HG03159 (cell line): ENCODE results near the gene GRIN2C.

Source experiments
- ATAC-seq: cut with Tn5 transposase; IDR thresholded peaks from one replicate; pipeline ENCODE4 v1.9.1; 2021; ENCODE audit warnings: mild to moderate bottlenecking, moderate library complexity; ENCODE audit not compliant: unreplicated experiment

The GRIN2C gene

DNA sequence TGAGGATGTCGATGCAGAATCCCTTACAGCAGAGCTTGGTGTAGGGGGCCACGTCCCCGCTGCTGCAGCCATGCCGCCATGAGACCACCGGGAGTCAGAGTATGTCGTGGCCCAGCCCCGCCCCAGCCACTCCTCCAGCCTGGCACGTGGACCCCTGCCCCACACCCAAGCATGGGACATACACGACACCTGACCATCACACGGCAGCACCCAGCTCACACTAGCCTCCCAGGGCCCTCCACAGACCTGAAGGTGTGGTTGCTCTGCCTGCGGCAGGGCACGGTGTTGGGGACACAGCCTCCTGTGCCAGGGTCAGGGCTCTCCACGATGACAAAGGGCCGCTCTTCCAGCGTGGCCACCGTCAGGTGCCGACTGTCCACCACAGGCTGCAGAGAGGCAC, 9.4 kb downstream of the GRIN2C start:
- no peak for ATAC-seq

DNA sequence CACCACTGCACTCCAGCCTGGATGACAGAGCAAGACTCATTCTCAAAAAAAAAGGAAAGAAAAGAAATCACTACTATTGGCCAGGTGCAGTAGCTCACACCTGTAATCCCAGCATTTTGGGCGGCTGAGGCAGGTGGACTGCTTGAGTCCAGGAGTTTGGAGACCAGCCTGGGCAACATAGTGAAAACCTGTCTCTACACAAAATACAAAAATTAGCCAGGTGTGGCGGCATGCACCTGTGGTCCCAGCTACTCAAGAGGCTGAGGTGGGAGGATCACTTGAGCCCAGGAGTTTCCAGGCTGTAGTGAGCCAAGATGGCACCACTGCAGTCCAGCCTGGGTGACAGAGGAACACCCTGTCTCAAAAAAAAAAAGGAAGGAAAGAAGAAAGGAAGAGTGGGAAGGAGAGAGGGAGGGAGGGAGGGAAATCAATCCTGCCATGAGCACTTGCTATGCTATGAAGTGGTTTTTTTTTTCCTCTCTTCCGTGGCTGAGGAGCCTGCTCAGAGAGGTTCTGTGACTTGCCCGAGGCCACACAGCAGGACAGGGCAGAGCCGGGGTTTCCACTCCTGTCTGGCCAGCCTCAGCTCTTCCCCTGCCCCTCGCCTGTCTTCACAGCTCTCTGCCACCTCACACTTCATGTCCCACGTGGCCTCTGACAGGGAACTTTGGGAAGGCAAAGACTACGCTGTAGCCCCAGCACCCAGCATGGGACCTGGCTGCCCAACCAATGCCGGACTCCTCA, 10.9 kb downstream of the GRIN2C start:
- ATAC-seq = no peak

DNA sequence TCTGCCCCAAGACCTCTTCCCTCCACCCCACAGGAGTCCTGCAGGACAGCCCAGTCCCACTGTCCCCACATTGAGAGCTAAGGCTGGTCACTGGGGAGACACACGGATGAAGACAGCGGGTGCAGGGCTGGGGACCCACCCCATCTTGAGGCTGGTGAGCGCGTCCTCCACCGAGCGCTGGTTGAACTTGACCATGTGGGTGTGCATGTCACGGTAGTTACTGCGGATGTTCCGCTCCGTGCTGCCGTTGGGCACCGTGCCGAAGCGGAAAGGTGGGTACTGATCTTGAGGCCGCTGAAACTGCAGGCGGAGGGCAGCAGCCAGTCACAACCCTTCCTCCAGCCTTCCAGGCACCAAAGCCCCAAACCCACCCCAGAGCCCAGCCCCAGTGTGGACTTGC, 13.1 kb downstream of the GRIN2C start:
- ATAC-seq = no peak

DNA sequence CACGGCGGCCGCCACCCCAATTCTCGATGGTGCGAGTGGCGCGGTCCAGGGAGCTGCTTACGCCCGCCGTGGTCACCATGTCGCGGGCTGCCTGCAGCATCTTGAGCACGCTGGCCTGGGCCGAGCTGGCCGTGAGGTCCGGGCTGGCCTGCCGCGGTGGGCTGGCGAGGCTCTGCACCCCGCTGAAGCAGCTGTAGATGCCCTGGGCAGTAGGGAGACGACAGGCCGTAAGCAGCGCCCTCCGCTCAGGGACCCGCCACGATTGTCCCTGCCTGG, 16.4 kb downstream of the GRIN2C start:
- ATAC-seq = no peak

DNA sequence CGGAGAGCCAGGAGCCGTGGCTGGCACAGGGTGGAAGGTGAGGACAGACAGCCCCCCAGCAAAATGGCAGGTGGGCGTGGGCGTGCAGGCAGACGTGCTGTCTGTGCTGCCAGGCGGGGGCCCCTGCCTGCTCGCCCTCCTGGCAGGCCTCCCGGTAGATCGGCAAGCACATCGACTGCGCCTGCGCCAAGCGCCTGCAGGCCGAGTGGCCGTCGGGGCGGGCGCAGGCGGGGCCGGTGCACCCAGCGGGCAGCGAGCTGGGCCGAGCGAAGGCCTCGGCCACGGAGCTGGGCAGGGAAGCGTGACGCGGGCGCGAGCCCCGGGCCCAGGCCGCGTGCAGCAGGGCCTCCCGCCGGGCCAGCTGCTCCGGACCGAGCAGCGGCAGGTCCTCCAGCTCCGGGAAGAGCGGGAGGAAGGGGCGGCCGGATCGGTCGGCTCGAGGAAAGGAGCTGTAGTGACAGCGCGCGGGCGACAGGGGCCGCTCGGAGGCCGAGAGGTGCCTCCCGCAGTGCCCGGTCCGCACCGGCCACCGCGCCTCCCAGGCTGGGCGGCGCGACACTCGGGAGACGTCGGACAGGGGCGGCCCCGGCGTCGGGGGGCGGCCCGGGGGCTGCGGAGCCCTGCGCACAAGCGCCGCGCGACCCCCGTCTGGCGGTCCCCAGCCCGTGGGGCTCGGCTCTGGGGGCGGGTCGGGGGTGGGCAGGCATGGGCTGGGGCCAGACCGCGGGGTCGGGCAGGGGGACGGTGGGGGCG, 16.9 kb downstream of the GRIN2C start:
- no peak for ATAC-seq

DNA sequence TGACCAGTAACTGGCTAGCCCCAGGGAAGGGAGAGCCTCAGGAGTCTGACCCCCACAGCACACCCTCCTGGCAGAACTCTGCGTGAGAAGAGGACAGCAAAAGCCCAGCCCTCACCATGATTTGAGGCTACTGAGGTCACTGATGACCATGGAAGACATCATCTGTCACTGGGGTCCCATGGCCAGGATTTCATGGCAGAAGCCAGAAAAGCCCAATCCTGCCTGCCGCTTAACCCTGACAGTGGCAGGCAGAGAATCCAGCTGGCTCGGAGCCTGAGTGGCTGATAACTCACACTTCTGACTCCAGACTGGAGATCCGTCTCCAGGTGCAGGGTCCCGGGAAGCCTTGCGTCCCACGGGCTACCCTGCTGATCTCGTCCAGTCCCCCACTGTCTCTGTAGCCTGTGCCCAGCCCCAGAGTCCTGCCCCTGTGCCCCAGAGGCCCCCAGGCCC, 17.5 kb downstream of the GRIN2C start:
- no peak for ATAC-seq

DNA sequence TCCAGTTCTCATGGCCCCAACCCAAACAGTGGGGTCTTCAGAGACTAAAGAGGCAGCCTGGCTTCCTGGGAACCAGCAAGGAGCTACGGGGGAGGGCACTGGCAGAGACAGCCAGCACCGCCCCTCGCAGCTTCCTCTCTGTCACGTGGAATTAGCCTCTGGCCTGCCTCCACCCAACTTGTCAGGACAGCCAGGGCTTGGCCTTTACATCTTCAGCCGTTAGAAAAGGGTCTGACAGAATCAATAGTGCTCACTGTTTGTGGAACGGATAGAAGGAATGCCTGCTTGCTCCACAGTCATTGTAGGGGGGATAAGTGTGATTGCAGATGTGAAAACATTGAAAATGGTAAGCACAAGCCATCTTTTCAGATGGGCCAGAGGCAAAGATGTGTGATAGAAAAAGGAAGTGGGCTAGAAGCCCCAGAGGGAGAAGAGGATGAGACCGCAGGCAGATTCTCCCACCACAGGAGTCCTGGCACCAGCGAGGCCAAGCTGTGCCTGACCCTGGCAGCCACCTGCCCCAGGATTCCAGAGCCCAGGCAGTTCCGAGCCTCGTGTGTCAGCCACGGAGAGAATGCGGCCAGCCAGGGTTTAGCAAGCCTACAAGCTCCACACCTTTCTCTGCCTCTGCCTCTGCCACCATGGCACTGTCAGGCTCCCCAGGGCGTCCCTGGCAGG, 18.6 kb downstream of the GRIN2C start:
- no peak for ATAC-seq

DNA sequence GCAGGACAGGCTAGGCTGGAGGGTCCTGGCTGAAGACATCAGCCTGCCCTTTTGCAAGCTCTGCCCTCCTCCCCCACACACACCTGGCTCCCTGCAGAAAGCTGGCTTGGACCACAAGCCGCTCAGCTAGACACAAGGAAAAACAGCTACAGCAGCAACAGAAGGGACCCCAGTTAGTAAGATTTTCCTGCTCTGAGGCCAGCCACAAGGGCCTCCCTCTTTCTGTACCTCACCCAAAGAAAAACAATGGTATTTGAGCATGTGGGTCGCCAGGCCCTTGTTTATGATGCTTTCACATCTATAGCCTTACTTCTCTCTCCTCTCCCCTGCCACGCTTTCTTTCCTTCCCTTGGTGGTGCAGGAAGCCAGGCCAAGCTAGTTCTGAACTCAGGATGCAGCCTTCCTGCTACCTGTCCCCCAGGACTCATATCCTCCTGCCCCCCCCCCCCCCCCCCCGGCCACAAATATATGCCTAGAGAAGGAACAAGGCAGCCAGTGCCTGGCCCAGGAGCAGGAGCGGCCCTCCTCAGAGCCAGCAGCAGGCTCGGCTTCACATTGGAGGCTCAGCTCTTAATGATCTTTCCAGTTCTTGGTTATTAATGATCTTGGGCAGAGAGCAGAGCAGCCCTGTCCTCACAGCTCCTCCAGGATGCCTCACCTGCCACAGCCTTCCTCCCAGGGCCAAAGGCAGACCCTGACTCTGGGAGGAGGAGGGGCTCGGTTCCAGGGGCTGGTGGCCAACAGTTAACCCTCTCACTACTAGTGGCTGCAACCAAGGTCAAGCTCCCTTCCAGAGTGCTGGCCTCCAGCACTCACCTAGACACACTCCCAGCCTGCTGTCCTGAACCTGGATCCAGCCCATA, 19.5 kb downstream of the GRIN2C start:
- no peak for ATAC-seq

DNA sequence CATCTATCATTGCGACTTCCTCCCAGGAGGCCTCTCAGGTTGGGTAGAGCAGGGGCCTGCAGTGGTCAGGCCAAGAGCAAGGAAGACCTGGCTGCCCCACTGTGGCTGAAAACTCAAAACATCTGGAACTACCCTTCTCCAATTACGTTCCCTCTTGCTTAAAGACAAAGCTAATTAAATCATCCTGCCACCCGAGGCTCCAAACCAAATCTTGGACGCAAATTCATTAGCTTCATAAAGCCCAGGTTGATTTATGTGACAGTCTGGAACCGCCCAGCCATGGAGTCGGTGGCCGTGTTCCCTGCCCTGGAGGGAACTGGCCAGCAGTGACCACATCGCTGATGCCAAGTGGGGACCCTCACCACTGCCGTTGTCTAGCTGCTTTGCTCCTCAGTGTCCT, 21.4 kb downstream of the GRIN2C start:
- no peak for ATAC-seq

DNA sequence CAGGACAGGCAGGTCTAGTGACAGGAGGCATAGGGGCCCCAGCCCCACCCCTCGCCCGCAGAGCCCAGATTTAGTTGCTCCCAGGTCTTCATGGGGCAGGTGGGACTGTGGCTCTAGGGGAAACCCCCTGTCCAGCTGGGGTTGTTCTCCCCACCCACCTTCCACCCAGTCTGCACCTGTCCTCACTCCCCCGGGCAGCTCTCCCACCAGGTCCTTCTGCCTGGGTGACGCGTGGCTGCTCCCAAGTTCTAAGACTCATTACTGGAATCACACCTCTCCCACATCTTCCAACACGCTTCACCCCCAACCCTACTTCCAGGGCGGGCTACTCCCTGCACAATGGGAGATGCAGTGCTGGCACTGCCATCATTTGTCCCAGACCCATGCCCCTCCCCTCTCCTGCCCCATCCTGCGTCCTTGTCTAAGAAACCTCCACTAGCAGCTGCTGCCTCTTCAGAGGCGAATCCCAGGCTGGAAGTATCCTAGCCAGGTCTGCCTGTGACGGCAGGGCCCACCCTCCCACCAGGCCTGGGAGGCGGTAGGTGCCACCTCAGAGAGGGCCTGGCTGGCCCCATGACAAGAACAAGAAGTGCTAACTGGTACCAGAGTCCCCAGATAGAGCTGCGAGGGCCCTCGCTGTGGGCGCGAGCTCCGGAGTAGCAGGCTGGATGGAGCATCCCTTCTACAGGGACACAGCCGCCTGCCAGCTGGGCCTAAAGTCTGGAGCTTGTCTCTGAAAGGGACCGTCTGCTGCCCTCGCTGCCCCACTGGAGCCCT, 22.8 kb downstream of the GRIN2C start:
- ATAC-seq = no peak

DNA sequence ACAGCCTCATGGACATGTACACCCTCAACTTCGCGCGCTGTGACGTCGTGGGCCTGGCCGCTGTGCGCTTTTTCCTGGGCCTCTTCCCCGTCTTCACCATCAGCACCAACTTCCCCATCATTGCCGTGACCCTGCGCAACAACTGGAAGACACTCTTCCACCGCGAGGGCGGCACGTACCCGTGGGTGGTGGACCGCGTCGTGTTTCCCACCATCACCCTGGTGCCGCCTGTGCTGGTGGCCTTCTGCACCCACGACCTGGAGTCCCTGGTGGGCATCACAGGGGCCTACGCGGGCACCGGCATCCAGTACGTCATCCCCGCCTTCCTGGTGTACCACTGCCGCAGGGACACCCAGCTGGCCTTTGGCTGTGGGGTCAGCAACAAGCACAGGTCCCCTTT, 23.5 kb downstream of the GRIN2C start:
- ATAC-seq = no peak

DNA sequence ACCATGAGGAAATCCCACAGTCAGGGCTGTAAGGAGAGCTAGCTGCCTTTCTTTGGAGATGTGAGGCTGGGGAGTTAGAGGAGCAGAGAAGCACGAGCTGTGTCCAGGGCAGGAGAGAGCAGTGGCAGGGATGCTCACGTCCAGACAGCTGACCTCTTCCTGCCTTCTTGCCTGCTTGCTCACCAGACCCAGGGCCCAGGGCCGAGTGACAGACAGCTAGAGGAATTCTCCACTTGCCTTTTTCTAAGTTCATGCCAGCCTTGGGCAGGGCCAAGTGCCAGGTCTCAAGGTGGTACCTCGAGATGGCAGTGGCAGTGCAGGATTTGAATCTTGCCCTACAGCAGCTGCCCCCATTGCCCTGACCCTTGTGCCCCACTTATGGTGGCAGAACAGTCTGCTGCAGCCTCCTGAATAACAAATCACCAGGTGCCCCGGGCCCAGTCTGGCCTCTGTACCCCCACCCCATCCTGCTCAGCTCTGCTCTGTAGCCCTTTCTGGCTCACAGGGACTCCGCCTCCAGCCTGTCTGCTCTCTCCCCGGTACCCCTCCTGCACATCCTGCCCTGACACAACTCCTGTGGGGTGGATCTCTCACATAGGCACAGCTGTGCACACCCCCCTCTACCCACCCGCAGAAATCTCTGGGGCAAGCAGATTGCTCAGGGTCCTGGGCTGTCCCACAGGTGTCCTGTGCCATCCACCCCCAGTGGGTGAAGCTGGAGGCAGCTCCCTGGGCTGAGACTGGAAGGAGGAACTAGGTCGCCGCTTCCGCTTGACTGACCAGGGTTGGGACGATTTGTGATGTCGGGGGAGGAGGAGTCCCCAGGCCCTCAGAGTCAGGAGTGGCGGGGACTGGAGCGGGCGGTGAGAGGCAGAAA, 25.9 kb downstream of the GRIN2C start:
- ATAC-seq = no peak

DNA sequence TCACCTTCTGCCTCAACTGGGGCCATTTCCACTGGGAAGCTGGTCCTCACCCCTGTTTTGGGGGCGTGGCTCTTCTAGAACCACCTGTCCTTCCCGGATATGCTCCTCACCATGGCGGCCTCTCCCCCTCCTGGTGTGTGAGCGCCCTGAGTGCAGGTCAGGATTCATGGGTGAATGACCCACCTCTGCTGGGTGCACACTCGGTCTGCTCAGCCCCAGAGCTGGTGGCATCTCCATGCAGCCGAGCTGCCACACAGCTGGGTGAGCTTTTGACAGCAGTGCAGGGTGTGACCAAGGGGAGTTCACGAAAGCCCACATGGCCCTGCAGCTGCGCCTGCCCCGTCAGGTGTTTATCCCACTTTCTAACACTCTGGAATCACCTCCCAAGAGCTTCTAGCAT, 27.3 kb downstream of the GRIN2C start:
- ATAC-seq = no peak

DNA sequence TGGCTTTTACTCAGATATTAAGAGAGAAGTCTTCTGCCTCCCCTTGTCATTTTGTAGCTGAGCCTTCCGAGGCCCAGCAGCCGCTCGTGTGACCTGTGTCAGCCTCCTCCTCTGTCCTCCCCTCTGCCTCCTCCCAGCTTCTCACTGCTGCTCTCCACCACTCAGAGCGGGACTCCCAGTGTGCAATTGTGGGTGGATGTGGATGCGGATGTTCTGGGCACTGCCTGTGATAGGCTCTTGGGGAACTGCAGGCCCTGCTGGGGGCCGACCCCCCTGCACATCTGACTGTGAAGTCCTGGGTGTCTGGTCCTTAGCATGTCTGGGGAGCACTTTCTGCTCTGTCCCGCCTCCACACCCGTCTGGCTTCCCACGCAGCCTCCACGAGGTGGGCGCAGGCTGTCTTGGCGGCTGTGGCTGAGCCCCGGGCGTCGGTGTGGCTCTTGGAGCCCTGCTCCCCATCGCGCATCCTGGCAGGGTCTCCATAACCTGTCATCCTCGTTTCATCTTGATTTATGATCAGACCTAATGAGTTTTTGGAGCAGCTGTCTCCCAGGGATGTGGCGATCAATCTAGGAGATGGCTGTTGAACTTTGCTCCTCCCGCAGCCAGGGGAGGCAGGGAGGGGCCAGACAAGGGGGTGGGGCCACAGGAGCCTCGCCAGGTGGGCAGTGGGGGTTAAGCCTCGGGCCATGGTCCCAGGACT, 28.1 kb downstream of the GRIN2C start:
- ATAC-seq = no peak

DNA sequence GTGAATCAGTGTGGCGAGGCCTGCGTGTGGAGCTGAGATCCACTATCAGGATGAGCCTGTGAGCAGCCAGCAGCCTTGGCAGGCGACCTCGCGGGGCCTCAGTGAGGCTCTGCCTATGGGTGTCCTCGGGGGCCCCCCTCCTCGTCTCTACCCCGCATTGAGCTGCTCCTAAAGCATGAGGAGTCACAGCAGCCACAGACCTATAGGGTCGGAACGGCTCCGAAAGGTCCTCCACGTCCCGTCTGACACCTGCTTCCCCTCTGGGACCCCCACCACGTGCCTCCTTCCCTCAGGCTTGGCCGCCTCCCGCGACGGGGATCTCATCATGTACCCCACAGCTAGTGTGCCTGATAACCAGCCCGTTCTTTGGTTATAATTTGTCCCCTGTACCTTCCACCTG, 28.8 kb downstream of the GRIN2C start:
- no peak for ATAC-seq

DNA sequence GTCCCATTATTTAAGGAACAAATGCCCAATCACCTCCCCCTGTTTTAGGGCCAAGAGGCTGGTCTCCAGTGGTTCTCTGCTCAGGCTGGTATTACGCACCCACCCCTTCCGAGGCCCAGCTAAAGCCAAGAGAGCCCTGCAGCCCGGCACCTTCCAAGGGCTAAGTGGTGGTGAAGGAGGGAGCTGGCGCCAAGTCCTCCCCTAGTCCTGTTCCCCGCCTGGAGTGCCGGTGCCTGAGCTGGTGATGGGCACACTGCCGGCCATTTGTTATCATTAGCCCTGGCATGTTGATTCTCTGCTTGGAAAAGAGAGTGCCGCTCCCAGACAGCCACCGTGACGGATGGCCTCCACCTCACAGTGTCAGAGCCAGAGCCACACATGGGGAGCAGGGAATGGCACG, 31.9 kb downstream of the GRIN2C start:
- no peak for ATAC-seq

DNA sequence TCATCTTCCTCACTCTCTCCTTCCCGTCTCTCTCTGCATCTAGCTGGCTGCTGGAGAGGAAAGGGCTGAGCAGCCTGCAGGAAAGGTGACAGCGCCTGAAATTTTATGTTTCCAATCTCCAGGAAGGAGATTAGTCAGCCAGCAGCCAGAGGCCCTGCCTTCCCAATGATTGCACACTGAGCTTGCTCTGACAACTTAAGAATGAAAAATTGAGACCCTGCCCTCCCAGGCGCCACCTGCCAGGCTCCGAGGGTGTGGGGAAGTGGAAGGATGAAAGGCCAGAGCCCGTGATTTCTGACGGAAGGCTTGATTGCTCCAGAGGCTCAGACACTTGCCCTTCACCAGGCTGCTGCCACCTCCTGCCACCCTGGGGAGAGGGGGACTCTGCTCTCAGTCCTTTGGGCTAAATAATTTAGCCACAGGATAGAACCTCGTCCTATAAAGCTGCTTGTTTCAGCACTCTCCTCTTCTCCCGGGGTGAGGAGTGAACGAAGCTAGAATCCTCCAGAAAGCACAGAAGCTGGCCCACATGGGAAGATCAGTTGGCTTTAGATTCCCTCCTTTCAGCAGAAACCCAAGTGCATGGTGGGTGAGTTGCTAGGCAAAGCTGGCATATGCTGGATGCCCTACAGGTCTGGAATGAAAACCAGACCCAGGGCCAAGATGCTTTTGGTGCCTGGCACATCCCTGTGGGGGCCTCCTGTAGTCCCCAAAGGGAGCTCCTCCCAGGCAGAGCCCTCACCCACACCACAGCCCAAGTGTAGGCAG, 33.5 kb downstream of the GRIN2C start:
- no peak for ATAC-seq

DNA sequence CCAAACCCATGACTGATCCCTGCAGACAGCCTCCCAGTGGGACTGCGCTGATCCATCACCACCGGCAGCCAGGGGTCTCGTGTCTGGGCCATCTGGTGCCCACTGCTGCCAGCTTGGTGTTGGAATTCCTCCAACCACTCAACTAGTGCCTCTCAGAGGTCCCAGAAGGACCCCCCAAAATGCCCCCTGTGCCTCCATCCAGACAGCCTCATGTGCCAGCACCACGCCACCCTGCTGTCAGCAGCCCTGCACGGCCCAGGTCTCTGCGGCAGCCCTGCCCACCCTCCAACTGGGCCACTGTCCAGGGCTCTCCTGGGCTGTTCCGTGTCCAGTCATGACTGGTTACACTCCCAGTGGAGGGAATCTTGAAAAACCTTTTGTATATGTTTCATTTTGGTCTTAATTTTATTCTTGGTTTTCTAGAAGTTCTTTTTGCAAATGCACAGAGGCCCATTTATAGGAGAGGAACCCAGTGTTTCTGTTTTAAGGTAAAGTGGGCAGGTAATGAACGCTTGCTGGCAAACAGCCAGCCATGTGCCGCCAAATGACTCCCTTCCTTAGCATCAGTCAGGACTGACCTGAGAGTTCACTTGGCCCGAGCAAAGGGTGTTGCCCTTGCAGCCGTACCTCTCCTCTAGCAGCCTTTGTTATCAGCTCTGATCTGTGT, 34.6 kb downstream of the GRIN2C start:
- no peak for ATAC-seq
